Epithelial cell of prostate (primary cell): ENCODE results near the gene HSPA13.
"Not testable (repeated sequence)": the region's sequence is repeated elsewhere in the genome, so short reads cannot be mapped to it uniquely, and the experiment has no call there.

ENCODE experiments used
- DNase-seq: peaks from one replicate; pipeline ENCODE4 v3.0.0-alpha.2; 2011; ENCODE audit warnings: low read depth, low spot score
- H3K27ac ChIP-seq: fragments of 450-650 bp; 2 replicates; pipeline ENCODE4 v1.5.1; 2017; ENCODE audit warnings: mild to moderate bottlenecking

Gene HSPA13, protein sequence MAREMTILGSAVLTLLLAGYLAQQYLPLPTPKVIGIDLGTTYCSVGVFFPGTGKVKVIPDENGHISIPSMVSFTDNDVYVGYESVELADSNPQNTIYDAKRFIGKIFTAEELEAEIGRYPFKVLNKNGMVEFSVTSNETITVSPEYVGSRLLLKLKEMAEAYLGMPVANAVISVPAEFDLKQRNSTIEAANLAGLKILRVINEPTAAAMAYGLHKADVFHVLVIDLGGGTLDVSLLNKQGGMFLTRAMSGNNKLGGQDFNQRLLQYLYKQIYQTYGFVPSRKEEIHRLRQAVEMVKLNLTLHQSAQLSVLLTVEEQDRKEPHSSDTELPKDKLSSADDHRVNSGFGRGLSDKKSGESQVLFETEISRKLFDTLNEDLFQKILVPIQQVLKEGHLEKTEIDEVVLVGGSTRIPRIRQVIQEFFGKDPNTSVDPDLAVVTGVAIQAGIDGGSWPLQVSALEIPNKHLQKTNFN

DNA sequence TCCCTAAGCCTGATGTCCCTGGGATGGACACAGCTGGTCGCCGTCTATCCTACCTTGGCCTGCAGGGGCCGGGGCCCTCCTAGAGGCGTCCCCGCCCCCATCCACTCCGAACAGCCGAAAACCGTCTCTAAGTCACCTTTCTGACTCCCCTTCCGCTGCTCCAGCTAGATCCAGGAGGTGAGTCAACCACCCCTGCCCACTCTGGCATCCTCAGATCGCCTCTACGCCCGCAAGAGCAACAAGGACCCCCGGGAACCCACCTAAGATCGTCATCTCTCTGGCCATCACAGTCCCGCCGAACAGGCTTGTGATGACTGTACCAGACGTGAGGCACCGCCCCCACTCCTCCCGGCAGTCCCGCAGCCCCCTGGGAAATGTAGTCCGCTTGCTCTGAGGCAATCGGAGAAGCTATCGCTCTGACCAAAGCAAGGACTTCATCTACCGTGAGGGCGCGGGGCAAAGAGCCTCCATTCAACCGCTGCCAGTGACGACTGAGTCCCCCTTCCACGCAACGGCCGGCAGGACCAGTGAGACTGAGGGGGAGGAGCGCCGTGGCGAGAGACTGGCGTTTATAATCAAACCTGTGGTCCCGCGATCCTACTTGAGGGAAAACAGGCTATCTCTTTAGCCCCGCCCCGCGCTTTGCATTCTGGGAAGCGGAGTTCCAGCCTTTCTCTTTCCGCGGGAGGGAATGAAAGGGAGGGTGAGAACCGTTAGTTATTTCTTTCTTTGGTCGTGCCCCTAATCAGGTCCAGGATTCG is at the start of gene HSPA13:
HSPA13 (minus strand) TSS at position 312 of the 761 bp plus-strand sequence; CDS start at position 285, 27 bp downstream.
- H3K27ac ChIP-seq: peak within 1 kb of the TSS; percentile 72
- DNase-seq: peak; percentile 98

DNA sequence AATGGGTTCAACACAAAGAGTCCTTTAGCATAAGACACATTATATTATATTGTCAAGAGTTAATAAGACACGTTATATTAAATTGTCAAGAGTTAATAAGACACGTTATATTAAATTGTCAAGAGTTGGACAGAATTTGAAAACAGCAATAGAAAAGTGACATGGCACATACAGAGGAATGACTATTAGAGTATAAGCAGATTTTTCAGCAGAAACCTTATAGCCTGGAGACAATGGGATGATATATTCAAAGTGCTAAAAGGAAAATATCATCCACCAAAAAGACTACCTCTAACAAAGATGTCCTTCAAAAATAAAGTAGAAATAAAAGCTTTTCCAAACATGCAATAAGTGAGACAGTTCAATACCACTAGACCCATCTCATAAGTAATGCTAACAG is 36.0 kb upstream of the HSPA13 start:
- H3K27ac ChIP-seq: no peak overlapping the region
- no peak for DNase-seq

DNA sequence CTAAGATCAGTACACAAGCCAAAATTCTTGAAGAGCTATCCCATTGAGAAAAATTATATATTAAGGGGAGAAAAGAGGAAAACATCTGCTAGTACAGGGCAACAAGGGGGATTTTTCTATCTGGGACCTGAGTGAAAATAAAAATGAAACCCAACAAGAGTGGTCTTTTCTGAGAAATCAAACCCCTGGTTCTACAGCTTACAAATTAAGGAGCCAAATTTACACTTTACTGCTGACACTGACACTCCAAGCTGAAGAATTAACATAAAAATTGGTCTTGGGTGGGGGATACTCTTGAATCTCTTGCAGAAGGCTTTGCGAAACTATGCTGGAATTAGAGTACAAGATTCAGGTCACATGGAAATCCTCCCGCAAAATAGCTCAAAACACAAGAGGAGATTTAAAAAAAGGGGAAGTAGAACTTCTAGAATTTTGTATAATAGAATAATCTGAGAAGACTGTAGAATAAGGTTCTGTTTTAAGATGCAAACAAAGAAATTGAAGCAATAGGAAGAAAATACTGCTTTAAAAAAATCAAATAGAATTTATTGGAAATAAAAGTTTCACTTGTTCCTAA is 32.1 kb upstream of the HSPA13 start:
- no peak overlapping the region for H3K27ac ChIP-seq
- no peak for DNase-seq

DNA sequence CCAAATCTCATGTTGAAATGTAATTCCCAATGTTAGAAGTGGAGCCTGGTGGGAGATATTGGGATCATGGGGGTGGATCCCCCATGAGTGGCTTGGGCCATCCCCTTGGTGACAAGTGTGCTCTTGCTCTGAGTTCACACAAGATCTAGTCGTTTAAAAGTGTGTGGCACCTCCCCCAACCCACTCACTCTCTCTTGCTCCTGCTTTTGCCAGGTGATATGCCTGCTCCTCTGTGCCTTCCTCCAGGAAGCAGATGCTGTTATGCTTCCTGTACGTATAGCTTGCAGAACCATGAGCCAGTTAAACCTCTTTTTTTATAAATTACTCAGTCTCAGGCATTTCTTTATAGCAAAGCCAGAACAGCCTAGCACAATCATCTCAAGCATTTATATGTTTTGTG is 23.0 kb upstream of the HSPA13 start:
- DNase-seq: no peak
- no peak overlapping the region for H3K27ac ChIP-seq

DNA sequence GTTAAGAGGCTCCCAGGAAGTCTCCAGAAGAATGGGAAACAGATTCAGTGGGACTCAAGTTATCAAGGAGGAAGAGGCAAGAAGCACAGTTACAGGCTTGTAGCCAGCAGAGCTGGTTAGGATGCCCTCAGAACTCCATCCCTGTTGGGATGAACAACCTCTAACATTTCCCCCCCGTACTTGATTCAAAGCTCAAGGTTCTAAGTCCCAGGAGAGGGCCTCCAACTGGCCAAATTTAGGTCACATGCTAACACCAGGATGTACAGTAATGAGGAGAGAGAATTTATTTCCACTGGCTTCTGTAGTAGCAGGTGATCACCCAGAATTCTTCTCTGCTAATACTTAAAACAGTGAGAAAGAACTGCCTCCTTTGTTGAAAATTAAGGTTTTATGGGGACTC is 22.3 kb upstream of the HSPA13 start:
- DNase-seq: no peak
- H3K27ac ChIP-seq: no peak overlapping the region

DNA sequence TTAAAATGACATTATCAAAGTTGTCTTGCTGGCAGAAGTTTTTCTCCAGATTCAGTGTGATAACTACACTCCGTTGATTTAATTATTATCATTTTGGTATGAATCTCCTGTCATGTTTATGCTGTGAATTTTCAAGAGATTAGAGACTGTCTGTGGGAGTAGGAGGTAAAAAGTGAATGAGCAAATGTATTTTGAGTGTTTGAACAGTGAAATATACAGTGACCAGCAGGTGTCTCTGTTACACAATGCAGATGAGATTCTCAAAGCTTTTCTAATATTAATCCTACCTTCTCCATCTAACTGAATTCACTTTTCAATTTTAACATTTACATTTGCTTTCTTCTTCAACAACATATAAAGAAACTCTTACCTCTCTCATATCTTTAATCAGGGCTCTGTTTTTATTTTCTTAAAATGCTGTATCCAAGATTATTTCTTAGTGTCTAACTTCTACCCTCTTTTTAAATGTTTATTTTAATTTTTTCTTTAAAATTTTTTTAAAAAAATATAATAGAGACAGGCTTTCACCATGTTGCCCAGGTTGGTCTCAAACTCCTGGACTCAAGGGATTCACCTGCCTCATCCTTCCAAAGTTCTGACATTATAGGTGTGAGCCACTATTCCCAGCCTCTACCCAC is 20.9 kb upstream of the HSPA13 start:
- no peak for DNase-seq
- H3K27ac ChIP-seq: no peak overlapping the region

DNA sequence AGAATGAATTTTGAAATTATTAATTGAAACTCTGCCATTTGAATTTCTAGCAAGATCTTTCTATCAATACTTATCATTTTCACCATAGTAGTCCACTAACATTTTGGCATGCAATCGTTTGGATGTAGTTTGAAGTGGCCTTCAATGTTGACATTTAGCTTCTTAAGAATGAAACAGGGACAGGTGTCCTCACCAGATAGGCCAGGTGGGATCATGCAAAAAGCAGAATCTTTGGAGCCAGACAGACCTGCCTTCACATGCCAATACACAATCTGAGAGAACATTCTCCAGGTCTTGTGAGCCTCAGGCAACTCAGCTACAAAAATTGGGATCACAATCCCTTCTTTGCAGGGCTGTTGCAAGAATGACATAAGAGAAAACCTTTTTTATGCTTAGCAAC is 18.3 kb upstream of the HSPA13 start:
- no peak overlapping the region for H3K27ac ChIP-seq
- no peak for DNase-seq

DNA sequence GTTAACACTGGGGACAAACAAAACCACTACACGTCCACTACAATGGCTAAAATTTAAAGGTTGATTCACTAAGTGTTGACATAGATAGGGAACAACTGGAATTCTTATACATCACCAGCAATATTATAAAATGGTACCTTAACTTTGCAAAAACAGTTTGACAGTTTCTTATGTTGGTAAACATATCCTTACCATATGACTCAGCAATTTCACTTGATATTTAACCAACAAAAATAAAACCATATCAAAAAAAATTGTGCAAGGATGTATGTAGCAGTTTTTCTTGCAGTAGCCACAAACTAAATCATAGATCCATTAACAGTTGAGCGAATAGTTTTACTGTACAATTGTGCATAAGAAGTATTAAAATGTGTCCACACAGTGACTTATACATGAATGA is 5.3 kb upstream of the HSPA13 start:
- no peak overlapping the region for H3K27ac ChIP-seq
- DNase-seq: no peak

DNA sequence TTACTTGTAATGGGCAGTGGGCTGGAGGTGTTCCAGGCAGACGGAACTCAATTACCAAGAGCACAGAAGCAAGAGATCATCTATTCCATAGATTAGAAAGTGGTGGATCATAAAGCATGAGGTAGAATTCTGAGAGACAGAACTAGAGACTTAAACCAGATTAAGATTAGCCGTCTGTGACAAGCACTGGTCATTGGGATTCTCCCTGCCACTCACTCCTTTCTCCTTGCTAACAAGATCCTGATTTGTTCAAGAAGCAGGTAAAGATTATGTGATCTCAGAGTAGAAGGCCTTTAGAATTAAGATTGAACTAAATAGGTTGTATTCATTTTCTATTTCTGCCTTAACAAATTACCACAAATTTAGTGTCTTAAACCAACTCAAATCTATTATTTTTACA is 1.5 kb upstream of the HSPA13 start:
- no peak overlapping the region for H3K27ac ChIP-seq
- no peak for DNase-seq

DNA sequence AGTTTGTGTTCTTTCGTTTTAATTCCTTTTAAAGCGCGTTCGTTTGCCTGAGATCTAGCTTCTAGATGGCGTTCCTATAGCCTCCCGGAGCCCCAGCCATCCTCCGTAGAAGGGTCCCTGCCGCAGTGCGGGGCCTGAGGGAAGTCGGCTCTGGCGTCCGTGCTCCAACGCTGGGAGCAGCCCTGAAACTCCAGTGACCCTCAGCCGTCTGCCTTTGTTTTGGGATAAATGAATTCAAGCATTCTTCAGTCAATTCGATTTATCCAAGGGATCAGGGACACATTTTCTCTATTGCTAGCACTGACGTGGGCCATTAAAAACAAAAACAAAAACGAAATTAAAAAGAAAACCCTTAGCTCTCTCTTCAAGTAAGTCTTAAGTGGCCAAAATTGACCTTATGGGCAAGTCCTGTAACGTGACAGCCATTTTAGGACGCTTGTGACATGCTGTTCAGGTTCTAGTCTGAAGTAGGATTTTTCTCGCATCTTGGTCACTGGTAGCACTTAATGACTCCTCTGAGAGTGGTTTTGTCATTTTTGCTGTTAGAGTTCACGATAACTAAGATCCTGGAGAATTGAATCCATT is 742 bp upstream of the HSPA13 start:
- H3K27ac ChIP-seq: no peak overlapping the region
- no peak for DNase-seq

DNA sequence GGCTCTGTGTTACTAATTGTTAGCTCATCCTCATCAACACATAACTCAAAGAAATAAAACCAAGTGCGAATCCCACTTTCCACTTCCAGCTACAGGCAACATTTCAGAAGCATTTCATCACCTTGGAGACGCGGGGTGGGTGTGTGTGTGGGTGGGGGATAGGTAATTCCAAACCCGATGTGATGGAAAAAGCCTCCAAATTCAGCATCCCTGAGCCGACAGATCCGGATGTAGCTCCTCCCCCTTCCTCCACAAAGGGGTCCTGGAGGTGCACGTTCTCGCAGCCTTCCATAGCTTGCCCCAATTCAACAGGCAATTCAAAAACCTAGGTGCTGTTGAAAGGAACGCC is 486 bp downstream of the HSPA13 start:
- DNase-seq: no peak
- H3K27ac ChIP-seq: peak overlapping the region; percentile 72

DNA sequence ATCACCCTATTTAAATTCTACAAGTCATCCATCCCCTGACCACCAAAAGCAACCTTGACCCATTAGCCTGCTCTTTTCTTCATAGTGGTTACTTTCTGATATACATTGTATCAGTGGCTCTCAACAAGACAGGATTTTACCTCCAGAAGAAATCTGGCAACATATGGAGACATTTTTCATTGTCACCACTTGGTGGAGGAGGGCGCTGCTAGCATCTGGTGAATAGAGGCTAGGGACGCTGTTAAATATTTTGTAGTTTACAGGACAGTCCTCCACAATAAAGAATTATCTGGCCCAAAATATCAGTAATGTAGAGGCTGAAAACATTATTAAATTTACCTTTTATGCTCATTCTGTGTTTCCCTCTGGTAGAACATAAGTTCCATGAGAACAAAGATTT is 6.1 kb downstream of the HSPA13 start:
- DNase-seq: no peak
- no peak overlapping the region for H3K27ac ChIP-seq

DNA sequence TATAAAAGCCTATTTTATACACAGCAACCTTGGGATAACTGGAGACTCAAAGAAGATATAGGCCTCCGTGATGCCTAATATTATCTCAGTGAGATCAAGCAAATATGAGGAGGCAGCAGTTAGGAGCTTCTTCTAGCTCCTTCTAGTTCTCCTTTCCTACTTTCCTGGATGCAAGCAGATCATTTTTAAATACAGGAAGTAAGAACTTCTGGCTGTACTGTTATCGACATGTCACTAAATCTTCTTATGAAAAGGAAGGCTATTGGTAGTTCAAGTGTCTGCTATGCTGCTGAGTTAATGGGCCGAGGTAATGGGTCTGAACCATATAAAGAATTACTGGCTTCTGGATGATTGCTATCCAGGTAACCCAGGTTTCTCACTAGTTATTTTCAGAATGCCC is 15.9 kb downstream of the HSPA13 start:
- no peak overlapping the region for H3K27ac ChIP-seq
- no peak for DNase-seq

DNA sequence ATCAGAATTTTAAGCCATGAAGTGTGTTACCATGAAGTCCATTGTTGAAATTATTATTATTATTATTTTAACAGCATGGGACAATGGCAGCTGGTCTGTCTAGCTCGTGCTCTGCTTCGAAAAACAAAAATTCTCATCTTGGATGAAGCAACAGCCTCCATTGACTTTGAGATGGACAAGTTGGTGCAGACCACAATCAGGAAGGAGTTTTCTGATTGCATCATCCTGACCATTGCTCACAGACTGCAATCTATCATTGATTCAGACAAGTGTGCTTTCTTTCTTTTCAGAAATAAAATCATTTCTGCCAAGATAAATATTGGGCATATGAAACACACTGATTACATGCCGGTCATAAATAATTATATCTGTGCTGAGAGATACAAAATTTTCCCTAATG is 21.0 kb downstream of the HSPA13 start:
- peak overlapping the region; percentile 79 for H3K27ac ChIP-seq
- DNase-seq: peak; percentile 85

DNA sequence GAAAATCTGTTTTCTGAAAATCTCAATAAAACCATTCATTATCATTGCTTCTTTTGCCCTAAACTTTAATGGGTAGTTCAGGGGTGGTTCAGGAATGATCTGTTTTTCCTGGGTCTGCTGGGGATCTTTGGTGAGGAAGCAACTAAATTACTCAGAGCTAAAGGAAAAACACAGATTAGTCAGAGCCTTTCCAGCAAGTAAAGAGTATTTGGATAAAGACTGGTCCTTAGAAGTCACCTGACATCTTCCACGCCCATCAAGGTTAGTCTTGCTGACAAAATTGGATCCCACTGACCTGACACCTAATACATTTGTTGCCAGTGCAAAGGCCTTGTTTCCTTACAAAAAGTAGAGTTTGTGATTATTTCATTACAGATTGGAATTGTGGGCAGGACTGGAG is 24.2 kb downstream of the HSPA13 start:
- peak overlapping the region; percentile 4 for H3K27ac ChIP-seq
- DNase-seq: peak; percentile 48

DNA sequence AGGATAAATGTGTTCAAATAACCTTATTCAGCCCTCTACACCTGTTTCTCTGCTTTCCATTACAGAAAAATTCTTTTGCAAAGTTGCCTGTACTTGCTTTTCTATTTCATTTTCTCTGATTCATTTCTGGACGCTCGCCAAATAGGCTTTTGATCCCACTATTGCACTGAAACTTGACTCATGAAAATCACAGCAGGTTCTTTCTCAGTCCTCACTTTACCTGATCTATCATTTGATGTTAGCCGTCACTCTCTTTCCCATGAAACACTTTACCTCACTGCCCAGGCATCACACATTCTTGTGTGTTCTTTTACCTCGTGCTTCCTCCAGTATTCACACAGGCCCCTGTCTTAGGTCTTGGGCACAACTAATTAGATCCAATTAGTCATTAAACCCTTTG is 26.2 kb downstream of the HSPA13 start:
- peak; percentile 78 for DNase-seq
- peak overlapping the region; percentile 41 for H3K27ac ChIP-seq

DNA sequence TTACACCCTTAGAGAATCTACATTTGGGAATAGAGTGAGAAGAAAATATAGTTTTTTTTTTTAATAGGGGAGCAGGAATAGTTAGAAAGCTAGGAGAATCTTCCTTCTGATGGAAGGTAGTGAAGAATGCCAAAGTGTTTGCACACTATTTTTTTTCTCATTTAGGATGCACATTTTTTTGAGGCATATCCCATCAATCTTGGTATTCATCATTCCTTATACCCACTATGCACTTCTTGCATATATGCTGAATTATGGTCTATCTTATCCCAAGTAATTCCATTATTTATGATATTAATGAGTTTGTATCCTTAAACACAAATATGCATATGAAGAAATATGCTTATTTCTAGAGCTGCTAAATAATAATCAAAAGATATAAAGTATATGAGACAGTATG is 28.4 kb downstream of the HSPA13 start:
- no peak overlapping the region for H3K27ac ChIP-seq

DNA sequence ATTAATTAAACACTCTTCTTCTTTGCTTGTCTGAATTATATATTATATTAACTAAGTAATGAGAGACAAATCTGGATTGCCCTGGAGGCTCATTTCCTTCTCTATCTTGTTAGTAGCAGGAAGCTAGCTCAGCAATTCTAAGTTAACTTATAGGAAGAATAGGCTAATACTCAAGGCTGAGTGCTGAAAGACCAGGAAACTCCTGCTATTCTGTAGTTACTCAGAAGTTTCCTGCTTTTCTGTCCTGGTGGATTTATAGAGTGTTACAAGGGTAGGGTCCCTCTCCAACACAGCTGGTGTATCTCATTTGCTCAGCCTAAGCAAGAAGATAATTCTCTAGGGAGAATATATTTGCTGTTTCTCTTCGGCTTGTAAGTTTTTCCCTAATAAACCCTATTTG is 29.2 kb downstream of the HSPA13 start:
- DNase-seq: no peak

More for the DNA sequence above, 28.4 kb downstream of the HSPA13 start:
- DNase-seq: no peak

DNA sequence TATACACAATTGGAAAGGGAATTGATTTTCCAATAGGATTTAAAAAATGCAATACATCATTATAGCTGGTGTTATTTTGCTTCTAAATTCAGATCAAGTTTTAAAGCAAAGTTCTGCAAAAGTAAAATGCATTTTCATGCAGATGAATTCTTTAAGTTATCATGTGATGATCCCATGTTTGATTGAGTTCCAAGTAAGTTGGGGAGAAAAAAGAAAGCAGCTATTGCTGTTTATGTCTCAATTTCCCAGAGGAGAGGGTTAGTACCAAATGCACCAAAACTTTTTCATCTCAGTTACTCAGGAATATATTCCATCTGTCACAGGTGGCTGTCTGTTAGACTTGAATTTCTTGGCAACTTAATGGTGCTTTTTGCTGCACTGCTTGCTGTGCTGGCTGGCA is 29.7 kb downstream of the HSPA13 start:
- DNase-seq: no peak
- H3K27ac ChIP-seq: no peak overlapping the region

More for the DNA sequence above, 29.2 kb downstream of the HSPA13 start:
- no peak overlapping the region for H3K27ac ChIP-seq

DNA sequence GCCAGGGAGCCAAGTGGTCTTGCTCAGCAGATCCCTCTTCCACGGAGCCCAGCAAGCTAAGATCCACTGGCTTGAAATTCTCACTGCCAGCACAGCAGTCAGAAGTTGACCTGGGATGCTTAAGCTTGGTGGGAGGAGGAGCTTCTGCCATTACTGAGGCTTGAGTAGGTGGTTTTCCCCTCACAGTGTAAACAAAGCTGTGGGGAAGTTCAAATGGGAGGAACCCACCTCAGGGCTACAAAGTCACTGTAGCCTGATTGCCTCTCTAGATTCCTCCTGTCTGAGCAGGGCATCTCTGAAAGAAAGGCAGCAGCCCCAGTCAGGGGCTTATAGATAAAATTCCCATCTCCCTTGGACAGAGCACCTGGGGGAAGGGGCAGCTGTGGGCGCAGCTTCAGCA is 55.6 kb downstream of the HSPA13 start:
- not testable (repeated sequence) for H3K27ac ChIP-seq, DNase-seq
